Epithelial cell of proximal tubule (primary cell): ENCODE measurements around the gene MAST3. TPM values are rescaled to one million over a fixed set of nuclear protein-coding genes. Genes with fewer than 3 reads are reported as not detected.

Experiments used
- DNase-seq: peaks from one replicate; pipeline ENCODE4 v3.0.0-alpha.2; 2011; ENCODE audit warnings: low read depth
- H3K4me3 ChIP-seq: 2 replicates; pipeline ENCODE4 v1.5.1; 2011; ENCODE audit warnings: low read depth, mild to moderate bottlenecking, low read length
- CTCF ChIP-seq: conservative IDR thresholded peaks from 2 replicates; pipeline ENCODE4 v1.5.1; 2012; ENCODE audit warnings: low read depth, mild to moderate bottlenecking, low read length
- total RNA-seq: library from RNA; depleted of rRNA; stranded (reverse); fragments of >200 nt; gene quantifications from 2 replicates; pipeline ENCODE4 v1.2.3, GENCODE V29; 2015

MAST3 gene
- total RNA-seq, 1 donor from 2014 or later: 3.5 TPM

GRCh38 chr19:18176367-18177310, 79.1 kb downstream of the MAST3 start:
- no peak for DNase-seq
- H3K4me3 ChIP-seq: no peak overlapping the region
- TF ChIP-seq CTCF: no peak

- DNase-seq: no peak
- no peak overlapping the region for H3K4me3 ChIP-seq
- no peak for TF ChIP-seq CTCF
Observed at GRCh38 chr19:18179957-18180356, 82.4 kb downstream of the MAST3 start.

GRCh38 chr19:18183529-18183928, 86.0 kb downstream of the MAST3 start:
- TF ChIP-seq CTCF: no peak

GRCh38 chr19:18185538-18185937, 88.0 kb downstream of the MAST3 start:
- no peak for DNase-seq
- no peak for TF ChIP-seq CTCF
- H3K4me3 ChIP-seq: no peak overlapping the region

More at GRCh38 chr19:18183529-18183928, 86.0 kb downstream of the MAST3 start:
- H3K4me3 ChIP-seq: no peak overlapping the region
- no peak for DNase-seq

GRCh38 chr19:18190278-18190677, 92.7 kb downstream of the MAST3 start:
- no peak for DNase-seq
- no peak overlapping the region for H3K4me3 ChIP-seq
- no peak for TF ChIP-seq CTCF

GRCh38 chr19:18191640-18192062, 94.1 kb downstream of the MAST3 start:
- no peak for TF ChIP-seq CTCF
- peak overlapping the region; percentile 63 for H3K4me3 ChIP-seq
- no peak for DNase-seq
